ENCODE measurements around the gene ZNF135.

Gene ZNF135

GRCh38 chr19:58095328-58095727, 36.2 kb downstream of the ZNF135 start:
- peaks cover 0 to 24% (median 16%) of the 10 kb centered on the region in 4 donors for H3K4me1 ChIP-seq
- intact Hi-C loops (cut with DNase I; ENCODE audit: low total_unique reads), result loop anchor here (5.0 kb wide), 2 partner anchors 33 to 93 kb away; partner anchors contain the start of gene ZNF606
- no peak for DNase-seq
- TF ChIP-seq CTCF (IDR thresholded peaks at IDR 0.05), result no peak
- peaks cover 0 to 49% (median 30%) of the 10 kb centered on the region in 3 donors for H3K36me3 ChIP-seq
- H3K9me3 ChIP-seq, result peaks cover 0 to 47% (median 25%) of the 10 kb centered on the region in 3 donors
- H3K27me3 ChIP-seq, result no peaks in the 10 kb centered on the region
- H3K27ac ChIP-seq, result no peak overlapping the region
- no peak overlapping the region for H3K4me3 ChIP-seq

GRCh38 chr19:58096884-58097283, 37.8 kb downstream of the ZNF135 start:
- Histone ChIP-seq H3K36me3 (peaks cover 0 to 38% (median 25%) of the 10 kb centered on the region in 3 donors), H3K4me3 (peak overlapping the region; percentile 92 to 98), H3K27ac (peak overlapping the region in 1 of 2 donors; percentile 99), H3K4me1 (peaks cover 0 to 24% (median 16%) of the 10 kb centered on the region in 4 donors), H3K27me3 (no peaks in the 10 kb centered on the region), H3K9me3 (peaks cover 0 to 36% (median 11%) of the 10 kb centered on the region in 3 donors)
- no peak for TF ChIP-seq CTCF (IDR thresholded peaks at IDR 0.05)
- no peak for DNase-seq
- intact Hi-C loops (cut with DNase I; ENCODE audit: low total_unique reads), result loop anchor here (5.0 kb wide), 2 partner anchors 35 to 95 kb away; partner anchors contain the start of gene ZNF606

GRCh38 chr19:58097349-58097748, 38.3 kb downstream of the ZNF135 start:
- H3K27me3 ChIP-seq, result no peaks in the 10 kb centered on the region
- H3K4me1 ChIP-seq, result peaks cover 0 to 24% (median 16%) of the 10 kb centered on the region in 4 donors
- H3K9me3 ChIP-seq, result peaks cover 0 to 34% (median 7%) of the 10 kb centered on the region in 3 donors
- H3K36me3 ChIP-seq, result peaks cover 0 to 33% (median 20%) of the 10 kb centered on the region in 3 donors
- peak overlapping the region; percentile 96 to 99 for H3K27ac ChIP-seq
- intact Hi-C loops (cut with DNase I; ENCODE audit: low total_unique reads), result loop anchor here (5.0 kb wide), 2 partner anchors 35 to 95 kb away; partner anchors contain the start of gene ZNF606
- no peak for TF ChIP-seq CTCF (IDR thresholded peaks at IDR 0.05)
- H3K4me3 ChIP-seq, result peak overlapping the region; percentile 92 to 98
- no peak for DNase-seq

GRCh38 chr19:58097781-58098681, 38.9 kb downstream of the ZNF135 start, which contains the start of gene ZSCAN18:
ZSCAN18 (minus strand) TSS chr19:58098231; CDS start chr19:58090267, 7,964 bp downstream.
- H3K4me1 ChIP-seq, result peaks cover 0 to 24% (median 16%) of the 10 kb centered on the region in 4 donors
- H3K4me3 ChIP-seq, result peak within 1 kb of the TSS; percentile 92 to 98
- peaks cover 0 to 27% (median 18%) of the 10 kb centered on the region in 3 donors for H3K36me3 ChIP-seq
- peak; percentile 97 to 98 for DNase-seq
- no peaks in the 10 kb centered on the region for H3K27me3 ChIP-seq
- H3K9me3 ChIP-seq, result peaks cover 0 to 40% (median 6%) of the 10 kb centered on the region in 3 donors
- no peak for TF ChIP-seq CTCF (IDR thresholded peaks at IDR 0.05)
- intact Hi-C loops (cut with DNase I; ENCODE audit: low total_unique reads), result loop anchor here (5.0 kb wide), 2 partner anchors 36 to 96 kb away; partner anchors contain the start of gene ZNF606
- H3K27ac ChIP-seq, result peak within 1 kb of the TSS; percentile 96 to 99

- H3K27me3 ChIP-seq, result no peaks in the 10 kb centered on the region
- peaks cover 0 to 46% (median 6%) of the 10 kb centered on the region in 3 donors for H3K9me3 ChIP-seq
- peak overlapping the region; percentile 92 to 98 for H3K4me3 ChIP-seq
- peaks cover 0 to 21% (median 18%) of the 10 kb centered on the region in 3 donors for H3K36me3 ChIP-seq
- intact Hi-C loops (cut with DNase I; ENCODE audit: low total_unique reads), result loop anchor here (5.0 kb wide), 2 partner anchors 36 to 96 kb away; partner anchors contain the start of gene ZNF606
- peak overlapping the region; percentile 96 to 99 for H3K27ac ChIP-seq
- peaks cover 0 to 24% (median 16%) of the 10 kb centered on the region in 4 donors for H3K4me1 ChIP-seq
- DNase-seq, result no peak
- no peak for TF ChIP-seq CTCF (IDR thresholded peaks at IDR 0.05)
These were observed 39.6 kb downstream of the ZNF135 start for GRCh38 chr19:58098682-58098998.
